Measurements from ENCODE around the gene NDUFA6.

DNA sequence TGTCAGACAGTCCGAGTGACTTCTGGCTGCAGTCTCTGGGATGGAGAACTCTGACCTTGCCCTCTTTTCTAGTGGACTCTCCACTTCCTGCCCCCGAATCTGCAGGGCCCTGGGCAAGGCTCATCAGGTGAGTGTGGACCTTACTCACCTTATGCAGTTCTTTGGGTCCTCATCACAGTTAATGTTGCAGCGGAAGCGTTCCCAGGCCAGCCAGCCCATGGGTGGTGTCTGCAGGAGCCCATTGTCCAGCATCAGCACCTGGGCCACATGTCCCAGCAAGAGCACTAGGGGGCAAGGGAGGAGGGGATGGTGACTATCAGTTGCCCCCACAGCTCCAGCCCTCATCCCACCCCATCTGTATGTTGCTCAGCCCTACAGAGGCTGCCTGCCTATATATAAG is 22.3 kb downstream of the NDUFA6 start:
- TF ChIP-seq, protein P1, sequence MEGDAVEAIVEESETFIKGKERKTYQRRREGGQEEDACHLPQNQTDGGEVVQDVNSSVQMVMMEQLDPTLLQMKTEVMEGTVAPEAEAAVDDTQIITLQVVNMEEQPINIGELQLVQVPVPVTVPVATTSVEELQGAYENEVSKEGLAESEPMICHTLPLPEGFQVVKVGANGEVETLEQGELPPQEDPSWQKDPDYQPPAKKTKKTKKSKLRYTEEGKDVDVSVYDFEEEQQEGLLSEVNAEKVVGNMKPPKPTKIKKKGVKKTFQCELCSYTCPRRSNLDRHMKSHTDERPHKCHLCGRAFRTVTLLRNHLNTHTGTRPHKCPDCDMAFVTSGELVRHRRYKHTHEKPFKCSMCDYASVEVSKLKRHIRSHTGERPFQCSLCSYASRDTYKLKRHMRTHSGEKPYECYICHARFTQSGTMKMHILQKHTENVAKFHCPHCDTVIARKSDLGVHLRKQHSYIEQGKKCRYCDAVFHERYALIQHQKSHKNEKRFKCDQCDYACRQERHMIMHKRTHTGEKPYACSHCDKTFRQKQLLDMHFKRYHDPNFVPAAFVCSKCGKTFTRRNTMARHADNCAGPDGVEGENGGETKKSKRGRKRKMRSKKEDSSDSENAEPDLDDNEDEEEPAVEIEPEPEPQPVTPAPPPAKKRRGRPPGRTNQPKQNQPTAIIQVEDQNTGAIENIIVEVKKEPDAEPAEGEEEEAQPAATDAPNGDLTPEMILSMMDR (IDR thresholded peaks at IDR 0.05), result no peak
- no peak for TF ChIP-seq POLR2A (IDR thresholded peaks at IDR 0.05)
